GM19240 (cell line): Measurements from ENCODE around the gene EEIG2.
A peak's percentile ranks its signal among the peaks of the same experiment; 100 is the strongest.
"Not testable (repeated sequence)": the region's sequence is repeated elsewhere in the genome, so short reads cannot be mapped to it uniquely, and the experiment has no call there.

ENCODE experiments used
- DNase-seq: peaks from one replicate; pipeline ENCODE4 v3.0.0; 2011; ENCODE audit warnings: low spot score; ENCODE audit not compliant: insufficient read length

EEIG2 gene

GRCh38 chr1:108559215-108560186 is at the start of gene EEIG2:
Gene EEIG2, plus strand, starts transcription at chr1:108560100. Its CDS starts 329 bp downstream, at chr1:108560429.
- DNase-seq = peak; percentile 65

GRCh38 chr1:108511764-108512163 is 48.1 kb upstream of the EEIG2 start:
- no peak for DNase-seq

- no peak for DNase-seq
Measured at GRCh38 chr1:108512239-108513043, 47.5 kb upstream of the EEIG2 start.

- DNase-seq = no peak
Measured at GRCh38 chr1:108513044-108513415, 46.9 kb upstream of the EEIG2 start.

- DNase-seq = not testable (repeated sequence)
Measured at GRCh38 chr1:108513914-108514313, 46.0 kb upstream of the EEIG2 start.

- not testable (repeated sequence) for DNase-seq
Measured at GRCh38 chr1:108517301-108517897, 42.5 kb upstream of the EEIG2 start.

GRCh38 chr1:108521990-108522393 is 37.9 kb upstream of the EEIG2 start:
- DNase-seq = no peak

- DNase-seq = no peak
Measured at GRCh38 chr1:108523829-108524228, 36.1 kb upstream of the EEIG2 start.

- DNase-seq = no peak
Measured at GRCh38 chr1:108524676-108525075, 35.2 kb upstream of the EEIG2 start.

- DNase-seq = no peak
Measured at GRCh38 chr1:108527135-108527534, 32.8 kb upstream of the EEIG2 start.

GRCh38 chr1:108527837-108528236 is 32.1 kb upstream of the EEIG2 start:
- no peak for DNase-seq

GRCh38 chr1:108531444-108531843 is 28.5 kb upstream of the EEIG2 start:
- no peak for DNase-seq

GRCh38 chr1:108532730-108533129 is 27.2 kb upstream of the EEIG2 start:
- no peak for DNase-seq

GRCh38 chr1:108533351-108534083 is 26.4 kb upstream of the EEIG2 start:
- peak; percentile 1 for DNase-seq

- DNase-seq = no peak
Measured at GRCh38 chr1:108534759-108535158, 25.1 kb upstream of the EEIG2 start.

GRCh38 chr1:108535315-108535897 is 24.5 kb upstream of the EEIG2 start:
- DNase-seq = not testable (repeated sequence)

GRCh38 chr1:108536021-108536420 is 23.9 kb upstream of the EEIG2 start:
- not testable (repeated sequence) for DNase-seq

- DNase-seq = not testable (repeated sequence)
Measured at GRCh38 chr1:108536791-108537190, 23.1 kb upstream of the EEIG2 start.

GRCh38 chr1:108537976-108538375 is 21.9 kb upstream of the EEIG2 start:
- no peak for DNase-seq

- DNase-seq = no peak
Measured at GRCh38 chr1:108540977-108541376, 18.9 kb upstream of the EEIG2 start.

- DNase-seq = no peak
Measured at GRCh38 chr1:108541861-108542260, 18.0 kb upstream of the EEIG2 start.
